Cortex of kidney (tissue), 1 donor: ENCODE data around the gene SRD5A3.

Experiments used
- DNase-seq: peaks from one replicate; lab custom pipeline; 2025; lab: John Stamatoyannopoulos, UW

Gene SRD5A3

DNA sequence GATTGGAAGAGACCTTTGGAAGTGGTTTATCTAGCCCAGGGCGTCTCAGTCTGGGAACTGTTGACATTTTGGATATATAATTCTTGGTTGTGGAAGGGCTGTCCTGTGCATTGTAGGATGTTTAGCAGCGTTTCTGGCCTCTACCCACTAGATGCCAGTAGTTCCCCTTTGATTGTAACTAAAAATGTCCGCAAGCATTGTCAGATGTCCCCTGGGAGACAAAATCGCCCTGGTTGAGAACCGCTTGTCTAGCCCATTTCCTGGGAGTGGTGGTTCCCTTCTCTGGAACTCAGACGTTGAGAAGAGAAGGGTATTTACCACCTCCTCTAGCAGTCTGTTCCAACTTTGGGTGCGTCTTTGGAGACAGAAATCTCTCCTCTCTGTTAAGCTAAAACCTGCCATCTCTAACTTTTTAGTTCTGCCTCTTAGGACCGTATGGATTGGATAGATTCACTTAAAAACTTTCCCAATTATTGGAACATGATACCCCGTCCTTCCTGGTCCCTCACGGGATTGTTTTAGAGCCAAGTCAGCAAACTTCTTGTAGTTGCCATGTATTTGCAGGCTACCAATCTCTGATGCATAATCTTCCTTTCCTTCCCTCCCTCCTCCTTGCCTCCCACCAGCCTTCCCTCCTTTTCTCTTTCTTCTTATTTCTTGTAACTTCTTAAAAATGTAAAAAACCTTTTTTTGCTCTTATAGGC lies 63.6 kb downstream of the SRD5A3 start:
- no peak for DNase-seq

DNA sequence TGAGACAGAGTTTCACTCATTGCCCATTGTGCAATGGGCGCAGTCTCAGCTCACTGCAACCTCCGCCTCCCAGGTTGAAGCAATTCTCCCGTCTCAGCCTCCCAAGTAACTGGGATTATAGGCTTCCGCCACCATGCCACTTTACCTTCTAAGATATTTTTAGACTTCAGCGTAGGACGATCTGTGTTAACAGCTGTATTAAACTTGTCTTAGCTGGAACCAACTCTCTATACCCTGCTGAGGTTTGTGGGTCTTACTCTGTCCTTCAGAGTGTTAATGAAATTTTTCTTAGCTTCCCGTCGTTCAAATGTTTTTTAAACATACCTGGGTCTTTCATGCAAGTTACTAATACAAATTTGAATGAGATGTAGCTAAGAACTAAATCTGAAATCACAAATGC lies 64.4 kb downstream of the SRD5A3 start:
- no peak for DNase-seq

DNA sequence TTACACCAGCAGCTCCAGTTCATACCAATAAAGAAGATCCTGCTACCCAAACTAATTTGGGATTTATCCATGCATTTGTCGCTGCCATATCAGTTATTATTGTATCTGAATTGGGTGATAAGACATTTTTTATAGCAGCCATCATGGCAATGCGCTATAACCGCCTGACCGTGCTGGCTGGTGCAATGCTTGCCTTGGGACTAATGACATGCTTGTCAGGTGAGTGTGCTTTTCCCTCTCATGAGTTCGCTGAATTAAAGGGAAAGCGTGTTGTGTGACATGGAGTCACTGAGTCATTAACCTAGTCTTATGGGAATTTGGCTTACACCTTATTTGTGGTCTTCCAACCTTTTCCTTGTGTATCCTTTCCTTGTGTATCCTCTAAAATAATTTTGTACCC lies 65.6 kb downstream of the SRD5A3 start:
- DNase-seq, result no peak

DNA sequence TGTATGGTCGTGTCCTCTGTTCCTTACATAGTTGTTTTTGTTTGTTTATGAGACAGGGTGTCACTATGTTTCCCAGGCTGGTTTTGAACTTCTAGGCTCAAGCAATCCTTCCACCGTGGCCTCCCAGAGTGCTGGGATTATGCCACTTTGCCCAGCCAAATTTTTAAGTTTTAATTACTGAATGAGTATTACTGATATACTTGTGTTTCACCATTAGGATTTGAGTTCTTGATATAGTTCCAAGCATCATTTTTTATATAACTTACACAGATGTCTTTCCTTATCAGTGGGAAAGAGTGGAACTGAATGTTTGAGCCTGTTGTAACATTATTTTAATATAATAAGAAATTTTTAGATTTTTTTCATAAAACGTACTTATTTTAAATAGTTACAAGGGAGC lies 70.1 kb downstream of the SRD5A3 start:
- DNase-seq, result no peak
